ENCODE measurements around the gene RSF1.

- TF ChIP-seq POLR2AphosphoS5 (IDR thresholded peaks at IDR 0.05), result no peak
- no peak for TF ChIP-seq POLR2A (IDR thresholded peaks at IDR 0.05; ENCODE audit: low read depth)
- no peak for TF ChIP-seq CTCF (IDR thresholded peaks at IDR 0.05)
Observed at GRCh38 chr11:77789731-77790476, 30.6 kb downstream of the RSF1 start.

Measured in esophagus muscularis mucosa (tissue), 3 donors.